ENCODE measurements around the gene CMTM2.
A peak's percentile ranks its signal among the peaks of the same experiment; 100 is the strongest.

Gene CMTM2

DNA sequence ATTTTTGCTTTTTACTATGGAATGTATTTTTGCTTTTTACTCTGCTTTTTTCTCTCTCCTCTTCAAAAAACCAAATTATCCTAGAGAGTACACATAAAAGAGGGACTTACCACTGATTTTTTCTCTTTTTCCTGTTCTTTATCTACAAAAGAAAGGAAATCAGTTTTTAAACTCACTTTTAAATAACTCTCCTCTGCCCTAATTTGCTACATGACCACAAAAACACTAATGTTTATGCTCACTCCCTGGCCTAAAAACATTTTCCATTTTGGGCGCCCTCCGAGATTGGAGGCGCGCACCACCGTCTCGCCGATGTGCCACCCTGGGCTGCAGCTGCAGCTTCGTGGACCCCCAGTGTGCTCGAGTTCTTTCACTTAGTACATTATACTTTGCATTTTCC, 30.4 kb upstream of the CMTM2 start:
- Mint-ChIP-seq H3K27ac (peak overlapping the region; percentile 89), H3K4me1 (ENCODE audit: low read depth) (peaks cover 80% of the 10 kb centered on the region), H3K27me3 (no peaks in the 10 kb centered on the region)

DNA sequence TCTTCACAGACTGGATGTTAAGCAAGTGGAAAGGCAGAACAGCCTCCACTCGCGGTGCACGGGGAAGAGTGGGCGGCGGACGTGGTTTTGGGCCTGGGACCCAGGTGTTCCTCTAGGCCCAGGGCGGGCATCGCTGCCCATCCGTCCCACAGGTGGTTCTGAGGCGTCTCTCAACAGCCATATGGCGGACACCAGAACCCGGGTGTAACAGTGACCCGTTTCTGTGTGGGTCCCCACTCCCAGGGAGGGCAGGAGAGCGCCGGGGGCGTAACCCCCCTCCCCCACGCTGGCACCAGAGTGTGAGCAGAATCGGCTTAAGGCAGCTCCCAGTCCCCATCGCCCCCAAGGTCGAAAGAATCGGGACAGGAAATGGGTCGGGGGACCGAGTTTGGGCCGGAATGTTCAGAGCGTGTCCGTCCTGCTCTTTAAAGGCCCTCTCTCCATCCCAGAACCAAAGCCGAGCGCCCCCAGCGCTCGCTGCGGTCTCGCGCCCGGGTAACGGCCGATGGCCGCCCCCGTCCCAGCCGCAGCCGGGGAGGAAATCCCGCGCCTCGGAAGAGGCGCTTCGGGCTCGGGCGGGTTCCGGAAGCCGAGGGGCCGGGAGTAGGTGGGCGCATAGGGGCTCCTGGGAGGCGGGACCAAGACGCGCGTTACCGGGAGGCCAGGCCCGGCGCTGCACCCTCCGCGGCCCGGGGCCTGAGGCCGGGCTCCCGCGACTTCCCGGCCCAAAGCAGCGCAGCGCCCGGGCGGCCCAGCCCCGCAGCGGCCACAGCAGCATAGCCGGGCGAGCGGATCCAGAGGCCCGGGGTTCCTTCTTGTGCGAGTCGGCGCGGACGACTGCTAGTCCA, 29.8 kb upstream of the CMTM2 start, which contains the start of gene TK2:
TK2 (minus strand) TSS at position 839 of the 848 bp plus-strand sequence; CDS start at position 778, 61 bp downstream.
- Mint-ChIP-seq H3K4me3 (peak within 1 kb of the TSS; percentile 86), H3K4me1 (ENCODE audit: low read depth) (peaks cover 80% of the 10 kb centered on the region), H3K27me3 (no peaks in the 10 kb centered on the region), H3K36me3 (ENCODE audit: low read depth) (peaks cover 18% of the 10 kb centered on the region), H3K27ac (peak within 1 kb of the TSS; percentile 89), H3K9me3 (no peaks in the 10 kb centered on the region)

More for the DNA sequence above, 30.4 kb upstream of the CMTM2 start:
- Mint-ChIP-seq H3K4me3 (peak overlapping the region; percentile 65), H3K9me3 (no peaks in the 10 kb centered on the region), H3K36me3 (ENCODE audit: low read depth) (peaks cover 12% of the 10 kb centered on the region)

DNA sequence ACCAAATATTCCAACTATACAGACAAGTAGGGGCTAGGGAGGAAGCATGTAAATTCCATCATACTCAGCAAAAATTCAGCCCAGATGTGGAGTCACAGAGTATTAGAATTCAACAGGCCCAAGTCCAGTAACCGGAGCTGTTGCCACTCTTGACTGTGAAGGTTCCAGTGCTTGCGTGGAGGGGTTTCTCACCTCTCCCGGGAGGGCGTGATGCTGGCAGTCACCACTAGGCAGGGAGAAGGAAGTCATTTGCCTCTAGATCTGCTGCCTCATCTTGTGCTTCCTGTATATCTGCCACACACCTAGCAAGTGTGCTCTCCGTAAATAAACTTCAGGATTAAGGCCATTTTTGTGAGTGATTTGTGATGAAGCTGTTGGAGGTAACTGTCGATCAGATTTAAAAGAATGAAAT, 27.9 kb upstream of the CMTM2 start:
- Mint-ChIP-seq H3K4me1 (ENCODE audit: low read depth) (peaks cover 90% of the 10 kb centered on the region), H3K27me3 (no peaks in the 10 kb centered on the region), H3K4me3 (peak overlapping the region; percentile 92), H3K27ac (peak overlapping the region; percentile 95), H3K36me3 (ENCODE audit: low read depth) (peaks cover 35% of the 10 kb centered on the region), H3K9me3 (no peaks in the 10 kb centered on the region)

DNA sequence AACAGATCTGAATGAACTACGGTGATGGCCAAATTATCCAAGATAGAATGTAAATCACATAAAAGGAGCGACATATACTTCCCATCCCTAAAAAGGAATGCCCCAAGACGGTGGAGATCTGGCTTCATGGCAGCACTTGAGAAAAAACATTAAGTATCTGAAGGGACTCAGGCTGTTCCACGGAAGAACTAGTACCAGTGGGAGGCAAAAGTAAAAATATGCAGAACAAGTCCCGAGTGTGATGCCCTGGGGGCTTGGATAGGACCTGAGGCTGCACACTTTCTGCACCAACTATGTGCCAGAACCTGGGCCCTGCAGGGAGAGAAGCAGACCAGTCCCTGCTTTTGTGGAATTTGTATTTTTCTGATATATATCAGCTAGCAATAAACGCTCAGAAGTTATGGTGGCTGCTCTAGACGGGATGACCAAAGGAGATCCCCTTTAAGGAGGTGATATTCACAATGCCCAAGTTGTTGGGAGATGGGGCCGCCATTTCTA, 27.4 kb upstream of the CMTM2 start:
- no peaks in the 10 kb centered on the region for H3K9me3 Mint-ChIP-seq
- peak overlapping the region; percentile 92 for H3K4me3 Mint-ChIP-seq
- no peaks in the 10 kb centered on the region for H3K27me3 Mint-ChIP-seq
- peak overlapping the region; percentile 95 for H3K27ac Mint-ChIP-seq
- H3K36me3 Mint-ChIP-seq (ENCODE audit: low read depth), result peaks cover 38% of the 10 kb centered on the region
- H3K4me1 Mint-ChIP-seq (ENCODE audit: low read depth), result peaks cover 89% of the 10 kb centered on the region

DNA sequence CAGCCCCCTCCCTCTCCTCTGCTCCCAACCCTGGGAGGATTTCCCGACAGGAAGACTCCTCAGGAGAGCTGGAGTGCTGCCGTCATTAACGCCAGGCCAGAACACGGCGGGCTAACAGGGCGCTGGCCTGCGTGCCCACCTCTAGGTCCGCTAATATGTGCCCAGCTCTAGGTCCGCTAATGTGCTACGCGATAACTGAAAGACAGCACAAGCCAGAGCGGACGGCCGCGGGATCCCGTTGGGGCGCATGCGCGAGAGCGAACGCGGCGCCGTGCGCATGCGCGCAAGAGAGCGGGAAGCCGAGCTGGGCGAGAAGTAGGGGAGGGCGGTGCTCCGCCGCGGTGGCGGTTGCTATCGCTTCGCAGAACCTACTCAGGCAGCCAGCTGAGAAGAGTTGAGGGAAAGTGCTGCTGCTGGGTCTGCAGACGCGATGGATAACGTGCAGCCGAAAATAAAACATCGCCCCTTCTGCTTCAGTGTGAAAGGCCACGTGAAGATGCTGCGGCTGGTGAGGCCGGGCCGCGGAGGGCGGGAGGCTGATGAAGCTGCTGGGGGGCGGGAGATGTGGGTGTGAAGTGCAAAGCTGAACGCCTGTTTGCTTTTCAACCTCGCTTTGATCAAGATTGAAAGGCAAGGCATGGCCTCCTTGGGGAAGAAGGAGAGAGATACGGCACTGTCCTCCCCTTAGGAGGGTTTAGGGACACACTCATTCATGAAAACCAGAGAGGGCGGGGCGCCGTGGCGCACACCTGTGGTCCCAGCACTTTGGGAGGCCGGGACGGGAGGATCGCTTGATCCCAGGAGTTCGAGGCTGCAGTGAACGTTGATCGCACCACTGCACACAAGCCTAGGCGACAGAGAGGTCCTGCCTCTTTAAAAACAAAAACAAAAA, 26.7 kb upstream of the CMTM2 start, which contains the start of gene CKLF:
CKLF (plus strand) TSS at position 291 of the 892 bp plus-strand sequence; CDS start at position 431, 140 bp downstream.
- H3K4me1 Mint-ChIP-seq (ENCODE audit: low read depth), result peaks cover 84% of the 10 kb centered on the region
- no peaks in the 10 kb centered on the region for H3K27me3 Mint-ChIP-seq
- H3K27ac Mint-ChIP-seq, result peak within 1 kb of the TSS; percentile 95
- no peaks in the 10 kb centered on the region for H3K9me3 Mint-ChIP-seq
- peaks cover 41% of the 10 kb centered on the region for H3K36me3 Mint-ChIP-seq (ENCODE audit: low read depth)
- H3K4me3 Mint-ChIP-seq, result peak within 1 kb of the TSS; percentile 92

DNA sequence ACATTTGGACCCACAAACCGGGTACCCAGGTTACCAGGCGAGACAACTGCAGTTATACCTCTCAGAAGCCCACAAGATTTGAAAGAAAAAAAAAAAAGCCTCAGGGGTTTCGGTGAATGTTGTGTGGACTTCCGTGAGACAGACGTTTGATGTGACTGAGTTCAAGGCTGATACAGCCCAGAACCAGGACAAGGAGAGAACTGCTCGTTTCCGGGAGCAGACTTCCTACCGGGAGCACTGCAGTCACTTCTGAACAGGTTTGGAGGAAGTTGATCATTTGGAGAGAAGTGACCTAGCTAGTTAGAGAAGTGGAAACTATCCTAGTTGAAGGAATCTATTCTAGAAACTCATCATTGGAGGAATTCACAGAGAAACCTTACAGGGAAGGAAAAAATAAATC, 26.0 kb upstream of the CMTM2 start:
- peak overlapping the region; percentile 95 for H3K27ac Mint-ChIP-seq
- H3K27me3 Mint-ChIP-seq, result no peaks in the 10 kb centered on the region
- H3K4me1 Mint-ChIP-seq (ENCODE audit: low read depth), result peaks cover 82% of the 10 kb centered on the region
- H3K4me3 Mint-ChIP-seq, result peak overlapping the region; percentile 92
- peaks cover 46% of the 10 kb centered on the region for H3K36me3 Mint-ChIP-seq (ENCODE audit: low read depth)
- no peaks in the 10 kb centered on the region for H3K9me3 Mint-ChIP-seq

DNA sequence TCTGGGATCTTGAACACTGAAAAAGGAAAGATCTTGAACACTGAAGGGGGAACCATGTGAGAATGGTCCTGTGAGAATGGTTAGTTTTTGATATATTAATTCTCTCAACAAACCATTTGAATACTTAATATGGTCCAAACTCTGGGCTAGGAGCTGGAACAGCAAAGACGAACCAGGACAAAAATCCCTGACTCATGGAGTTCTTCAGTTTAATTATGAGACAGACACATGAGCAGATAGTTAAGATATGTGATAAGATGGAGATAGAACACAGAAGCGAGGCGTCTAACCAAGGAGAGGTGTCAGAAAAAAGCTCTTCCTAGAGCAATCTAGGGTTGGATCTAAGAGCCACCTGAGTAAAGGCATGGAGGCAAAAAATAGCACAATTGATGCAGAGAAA, 25.2 kb upstream of the CMTM2 start:
- Mint-ChIP-seq H3K9me3 (no peaks in the 10 kb centered on the region), H3K36me3 (ENCODE audit: low read depth) (peaks cover 54% of the 10 kb centered on the region), H3K4me3 (peak overlapping the region; percentile 92), H3K27ac (peak overlapping the region; percentile 95), H3K4me1 (ENCODE audit: low read depth) (peaks cover 78% of the 10 kb centered on the region), H3K27me3 (no peaks in the 10 kb centered on the region)

DNA sequence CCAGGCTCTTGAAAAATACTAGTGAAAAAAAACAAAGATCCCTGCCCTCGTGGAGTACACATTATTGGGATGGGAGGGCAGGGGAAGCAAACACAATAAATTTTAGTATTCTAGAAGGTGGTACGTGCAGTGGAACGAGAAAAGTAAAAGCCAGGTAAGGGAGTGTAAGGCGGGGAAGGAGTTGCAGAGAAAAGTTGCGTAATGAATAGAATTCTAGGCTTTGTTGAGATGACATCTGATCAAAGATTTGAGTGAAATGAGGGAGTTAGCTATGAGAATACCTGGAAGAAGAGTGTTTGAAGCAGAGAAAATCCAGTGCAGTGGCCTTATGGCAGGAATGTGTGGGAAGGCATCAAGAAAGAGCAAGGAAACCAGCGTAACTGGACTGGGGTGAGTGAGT, 24.8 kb upstream of the CMTM2 start:
- Mint-ChIP-seq H3K27ac (peak overlapping the region; percentile 95), H3K4me3 (peak overlapping the region; percentile 92), H3K27me3 (no peaks in the 10 kb centered on the region), H3K36me3 (ENCODE audit: low read depth) (peaks cover 59% of the 10 kb centered on the region), H3K9me3 (no peaks in the 10 kb centered on the region), H3K4me1 (ENCODE audit: low read depth) (peaks cover 74% of the 10 kb centered on the region)

DNA sequence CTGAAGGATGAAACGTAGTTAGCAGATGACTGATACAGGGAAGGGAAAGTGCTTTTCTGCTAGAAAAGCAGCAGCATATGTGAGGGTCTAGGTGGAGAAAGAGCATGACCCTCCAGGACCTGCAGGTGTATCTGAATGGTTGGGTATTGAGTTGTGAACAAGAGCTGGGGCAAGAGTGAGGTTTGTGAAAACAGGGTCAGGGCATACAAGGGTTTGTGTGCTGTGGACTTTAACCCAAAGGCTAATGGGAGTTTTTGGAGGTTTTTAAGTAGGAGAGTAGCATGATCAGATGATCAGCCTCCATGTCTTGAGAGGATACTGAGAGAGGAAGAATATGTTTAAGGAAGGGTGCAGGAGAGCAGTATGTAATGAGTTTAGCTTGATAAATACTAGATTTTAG, 19.2 kb upstream of the CMTM2 start:
- Mint-ChIP-seq H3K4me1 (ENCODE audit: low read depth) (peaks cover 73% of the 10 kb centered on the region), H3K27me3 (no peaks in the 10 kb centered on the region), H3K9me3 (no peaks in the 10 kb centered on the region), H3K27ac (peak overlapping the region; percentile 9), H3K36me3 (ENCODE audit: low read depth) (peaks cover 72% of the 10 kb centered on the region), H3K4me3 (no peak overlapping the region)

DNA sequence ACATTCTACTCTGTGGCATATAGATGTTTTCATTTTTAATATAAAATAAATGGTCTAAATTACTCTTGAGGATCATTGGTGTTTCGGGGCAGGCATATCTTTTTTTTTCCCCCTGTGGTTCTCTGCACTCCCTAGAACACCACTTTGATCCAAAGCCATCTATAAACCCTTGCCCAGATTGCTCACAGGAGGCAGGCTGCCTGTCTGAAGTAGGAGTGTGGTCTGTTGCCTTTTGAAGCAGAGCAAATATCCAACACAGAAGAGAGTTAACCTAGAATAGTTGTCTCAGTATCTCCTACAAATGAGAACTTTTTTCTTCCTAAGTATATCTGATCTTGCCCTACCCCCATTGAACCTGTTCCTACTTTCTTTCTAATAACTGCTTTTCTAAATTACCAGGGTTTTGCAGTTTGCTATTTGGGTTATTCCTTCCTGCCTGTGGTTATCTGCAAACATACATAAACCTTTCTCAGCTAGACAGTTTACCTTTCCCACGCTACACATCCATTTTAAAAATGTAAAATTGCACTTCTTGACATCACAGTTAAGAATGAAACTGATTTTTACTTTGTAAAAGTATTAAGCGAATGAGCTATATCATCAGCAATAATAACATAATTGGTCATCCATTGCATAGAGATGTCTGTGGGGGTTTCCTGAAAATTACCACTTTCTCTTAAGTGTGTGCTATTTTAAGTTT, 17.7 kb upstream of the CMTM2 start:
- H3K27ac Mint-ChIP-seq, result peak overlapping the region; percentile 57

DNA sequence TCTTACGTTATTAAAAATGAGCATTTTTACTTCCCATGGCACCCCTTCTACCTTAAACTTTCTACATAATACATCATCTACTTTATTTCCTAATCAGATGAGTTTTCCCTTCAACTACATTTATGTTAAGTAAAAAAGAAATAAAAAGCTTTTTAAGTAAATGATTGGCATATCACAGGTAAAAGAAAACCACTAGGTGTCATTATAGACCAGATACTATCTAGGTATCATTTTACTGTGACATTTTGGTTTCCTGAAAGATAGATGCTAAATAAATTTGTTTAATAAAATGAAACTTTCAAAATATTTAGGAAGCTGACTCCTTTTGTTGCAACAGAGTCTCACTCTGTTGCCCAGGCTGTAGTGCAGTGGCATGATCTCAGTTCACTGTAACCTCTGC, 16.9 kb upstream of the CMTM2 start:
- peaks cover 65% of the 10 kb centered on the region for H3K4me1 Mint-ChIP-seq (ENCODE audit: low read depth)
- H3K36me3 Mint-ChIP-seq (ENCODE audit: low read depth), result peaks cover 75% of the 10 kb centered on the region
- no peak overlapping the region for H3K4me3 Mint-ChIP-seq
- no peaks in the 10 kb centered on the region for H3K27me3 Mint-ChIP-seq
- H3K9me3 Mint-ChIP-seq, result no peaks in the 10 kb centered on the region
- H3K27ac Mint-ChIP-seq, result no peak overlapping the region

More for the DNA sequence above, 17.7 kb upstream of the CMTM2 start:
- Mint-ChIP-seq H3K9me3 (no peaks in the 10 kb centered on the region), H3K4me1 (ENCODE audit: low read depth) (peaks cover 63% of the 10 kb centered on the region), H3K4me3 (no peak overlapping the region), H3K36me3 (ENCODE audit: low read depth) (peaks cover 72% of the 10 kb centered on the region), H3K27me3 (no peaks in the 10 kb centered on the region)

DNA sequence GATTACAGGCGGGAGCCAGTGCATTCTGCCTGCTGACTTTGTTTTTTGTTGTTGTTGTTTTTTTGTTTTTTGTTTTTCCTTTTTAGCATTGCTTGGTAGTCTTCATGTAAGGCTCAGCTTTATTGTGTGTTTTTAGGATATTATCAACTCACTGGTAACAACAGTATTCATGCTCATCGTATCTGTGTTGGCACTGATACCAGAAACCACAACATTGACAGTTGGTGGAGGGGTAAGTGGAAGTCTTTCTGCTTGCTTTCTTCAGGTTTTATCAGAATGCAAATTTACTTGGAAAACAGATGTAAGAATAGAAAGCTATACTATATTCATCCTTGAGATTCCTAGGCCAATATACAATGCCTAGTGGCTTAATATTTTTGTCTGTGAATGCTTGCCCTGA, 16.3 kb upstream of the CMTM2 start:
- H3K36me3 Mint-ChIP-seq (ENCODE audit: low read depth), result peaks cover 77% of the 10 kb centered on the region
- peak overlapping the region; percentile 43 for H3K27ac Mint-ChIP-seq
- no peaks in the 10 kb centered on the region for H3K27me3 Mint-ChIP-seq
- H3K9me3 Mint-ChIP-seq, result no peaks in the 10 kb centered on the region
- H3K4me3 Mint-ChIP-seq, result no peak overlapping the region
- H3K4me1 Mint-ChIP-seq (ENCODE audit: low read depth), result peaks cover 68% of the 10 kb centered on the region

DNA sequence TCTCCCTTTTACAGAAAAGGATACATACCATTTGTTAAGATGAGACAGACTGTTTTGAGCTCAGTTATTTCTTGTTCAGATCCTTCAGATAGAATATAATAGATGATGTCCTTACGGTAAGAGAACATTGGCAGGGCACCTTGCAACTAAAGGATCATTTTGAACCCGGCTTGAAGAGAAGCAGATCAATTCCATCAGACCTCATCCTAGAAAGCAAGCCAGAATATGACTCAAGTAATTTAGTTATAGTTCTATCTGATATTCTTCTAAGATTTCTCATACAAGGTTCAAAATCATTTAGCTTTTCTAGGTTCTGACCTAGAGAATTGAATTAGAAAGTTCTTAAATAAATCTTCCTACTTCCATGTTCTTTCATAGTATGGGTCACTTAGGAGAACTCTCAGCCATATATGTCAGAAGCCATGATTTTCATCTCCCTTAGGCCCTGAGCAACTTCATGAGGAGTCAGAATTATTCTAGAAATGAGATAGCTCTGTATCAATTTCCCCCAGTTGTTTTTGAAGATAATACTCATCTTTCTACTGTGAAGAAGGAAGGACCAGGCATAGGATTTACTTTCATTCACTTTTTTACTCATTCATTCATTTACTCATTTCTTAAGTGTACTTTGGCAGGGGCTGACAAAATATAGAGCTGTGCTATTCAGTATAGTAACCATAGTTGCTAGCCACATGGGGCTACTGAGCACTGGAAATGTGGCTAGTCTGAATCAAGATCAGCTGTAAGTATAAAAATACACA, 15.5 kb upstream of the CMTM2 start:
- Mint-ChIP-seq H3K36me3 (ENCODE audit: low read depth) (peaks cover 70% of the 10 kb centered on the region), H3K4me3 (no peak overlapping the region), H3K4me1 (ENCODE audit: low read depth) (peaks cover 63% of the 10 kb centered on the region), H3K27me3 (no peaks in the 10 kb centered on the region), H3K27ac (peak overlapping the region; percentile 77), H3K9me3 (no peaks in the 10 kb centered on the region)

Measured in stimulated activated naive CD8-positive, alpha-beta T cell treated with anti-CD3 and anti-CD28 coated beads, Interleukin-15, Interleukin-2, amounts not matched to agents 100 ng/mL and 50 ng/mL, for 24 hours (primary cell).